NT2/D1 (cell line): Measurements from ENCODE around the gene OR10P1.

ENCODE experiments used
- SUZ12 ChIP-seq: IDR thresholded peaks from 2 replicates; pipeline ENCODE4 v1.6.1; 2011; ENCODE audit not compliant: insufficient read length, insufficient read depth; ENCODE audit errors: extremely low read depth
- YY1 ChIP-seq: IDR thresholded peaks from 2 replicates; pipeline ENCODE4 v1.6.1; 2011; ENCODE audit not compliant: insufficient read length, insufficient read depth

GRCh38 chr12:55671746-55672145 is 35.1 kb downstream of the OR10P1 start:
- TF ChIP-seq SUZ12 (no peak), YY1 (no peak)
